ENCODE data around the gene ZNF277.

ZNF277 gene

GRCh38 chr7:112257073-112257472 is 50.6 kb downstream of the ZNF277 start:
- no peak for DNase-seq

- no peak for DNase-seq
Measured at GRCh38 chr7:112260911-112261310, 54.4 kb downstream of the ZNF277 start.

- no peak for DNase-seq
Measured at GRCh38 chr7:112262036-112262435, 55.5 kb downstream of the ZNF277 start.

GRCh38 chr7:112262855-112263487 is 56.5 kb downstream of the ZNF277 start:
- DNase-seq = no peak

GRCh38 chr7:112263519-112263918 is 57.0 kb downstream of the ZNF277 start:
- DNase-seq = no peak

GRCh38 chr7:112266141-112266540 is 59.6 kb downstream of the ZNF277 start:
- no peak for DNase-seq

- DNase-seq = no peak
Measured at GRCh38 chr7:112266595-112267270, 60.2 kb downstream of the ZNF277 start.

GRCh38 chr7:112267944-112268691 is 61.6 kb downstream of the ZNF277 start:
- no peak for DNase-seq

- no peak for DNase-seq
Measured at GRCh38 chr7:112271162-112271561, 64.7 kb downstream of the ZNF277 start.

- DNase-seq = no peak
Measured at GRCh38 chr7:112272921-112273561, 66.5 kb downstream of the ZNF277 start.

- DNase-seq = no peak
Measured at GRCh38 chr7:112279042-112279441, 72.5 kb downstream of the ZNF277 start.

GRCh38 chr7:112280267-112280666 is 73.8 kb downstream of the ZNF277 start:
- no peak for DNase-seq

GRCh38 chr7:112282476-112283188 is 76.1 kb downstream of the ZNF277 start:
- DNase-seq = no peak

- no peak for DNase-seq
Measured at GRCh38 chr7:112283382-112283910, 77.0 kb downstream of the ZNF277 start.

GRCh38 chr7:112286250-112287086 is 80.0 kb downstream of the ZNF277 start:
- no peak for DNase-seq

GRCh38 chr7:112288301-112288700 is 81.8 kb downstream of the ZNF277 start:
- no peak for DNase-seq

- no peak for DNase-seq
Measured at GRCh38 chr7:112290065-112290464, 83.6 kb downstream of the ZNF277 start.

GRCh38 chr7:112292162-112292561 is 85.7 kb downstream of the ZNF277 start:
- DNase-seq = no peak

- DNase-seq = no peak
Measured at GRCh38 chr7:112293416-112293815, 86.9 kb downstream of the ZNF277 start.

- no peak for DNase-seq
Measured at GRCh38 chr7:112296432-112296831, 89.9 kb downstream of the ZNF277 start.

- no peak for DNase-seq
Measured at GRCh38 chr7:112297681-112298080, 91.2 kb downstream of the ZNF277 start.

Data from activated CD8-positive, alpha-beta memory T cell treated with anti-CD3 and anti-CD28 coated beads for 24 hours (primary cell).